Measurements from ENCODE around the gene ARSB.
"Not testable (repeated sequence)": the region's sequence is repeated elsewhere in the genome, so short reads cannot be mapped to it uniquely, and the experiment has no call there.

Gene ARSB

GRCh38 chr5:78744951-78745534 lies 240.1 kb downstream of the ARSB start:
- DNase-seq, result no peak

GRCh38 chr5:78741019-78741418 lies 244.1 kb downstream of the ARSB start:
- DNase-seq, result no peak

GRCh38 chr5:78738693-78739300 lies 246.3 kb downstream of the ARSB start:
- no peak for DNase-seq

- DNase-seq, result no peak
Observed at GRCh38 chr5:78738104-78738503, 247.0 kb downstream of the ARSB start.

GRCh38 chr5:78735834-78736463 lies 249.2 kb downstream of the ARSB start:
- DNase-seq, result no peak

GRCh38 chr5:78734950-78735349 lies 250.2 kb downstream of the ARSB start:
- DNase-seq, result no peak

- DNase-seq, result no peak
Observed at GRCh38 chr5:78734094-78734845, 250.8 kb downstream of the ARSB start.

- DNase-seq, result not testable (repeated sequence)
Observed at GRCh38 chr5:78732721-78733120, 252.4 kb downstream of the ARSB start.

- no peak for DNase-seq
Observed at GRCh38 chr5:78731884-78732283, 253.2 kb downstream of the ARSB start.

- DNase-seq, result no peak
Observed at GRCh38 chr5:78730300-78731094, 254.6 kb downstream of the ARSB start.

GRCh38 chr5:78727786-78728761 lies 257.0 kb downstream of the ARSB start:
- DNase-seq, result no peak

All from hematopoietic multipotent progenitor cell treated with erythropoietin and hydrocortisone succinate and interleukin-3 and kit ligand, for 8 days (in vitro differentiated cells).